ENCODE data around the gene SPEM1. TPM values are rescaled to one million over a fixed set of nuclear protein-coding genes. Genes with fewer than 3 reads are reported as not detected.

Gene SPEM1
- total and polyA plus RNA-seq, 2 of the 13 experiments (the other 11 are each of a cell fraction or from before 2014, with no cell fraction given), result not detected

DNA sequence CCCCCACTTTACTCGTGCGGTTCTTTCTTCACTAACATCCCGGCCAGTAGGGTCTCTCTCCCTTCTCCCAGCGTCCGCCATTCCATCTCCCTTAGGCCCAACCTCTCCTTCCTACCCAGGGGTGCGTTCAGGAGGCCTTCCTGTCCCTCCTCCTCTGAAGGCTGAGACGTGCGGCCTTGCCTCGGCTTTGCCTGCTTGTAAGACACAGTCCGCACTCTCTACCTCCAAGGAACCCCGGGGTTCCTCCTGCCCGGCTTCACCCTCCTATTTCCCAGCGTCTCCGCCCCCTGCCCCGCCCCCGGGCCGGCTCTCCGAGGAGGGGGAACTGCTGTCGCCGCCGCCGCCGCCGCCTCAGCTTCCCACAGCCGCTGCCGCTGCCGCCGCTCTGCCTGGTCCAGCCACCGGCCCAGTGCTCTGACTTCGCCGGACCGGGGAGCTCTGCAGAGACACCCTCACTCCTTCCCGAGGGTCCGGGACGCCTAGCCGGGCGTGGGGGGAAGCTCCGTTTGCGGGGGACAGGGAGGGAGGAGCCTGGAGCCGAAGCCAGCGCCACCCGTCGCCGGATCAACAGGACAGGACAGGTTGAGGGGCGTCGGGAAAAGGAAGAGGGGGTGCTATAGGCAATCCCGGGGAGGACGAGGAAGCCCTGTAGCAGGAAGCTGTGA lies 18.0 kb downstream of the SPEM1 start:
- no TSS peak for BruUV-seq (replicated peaks)
- TF ChIP-seq RBFOX2 (IDR thresholded peaks at IDR 0.05; ENCODE audit: low read depth, low read length) (0 out of 2 replicates have a peak, but pooled peaks have one; percentile 28), AGO2 (optimal IDR thresholded peaks at IDR 0.05; ENCODE audit: low read depth, low read length) (peak; percentile 41), ZC3H13 (CRISPR knock-in tag; IDR thresholded peaks at IDR 0.05) (peak; percentile 73), ZNF513 (CRISPR knock-in tag; conservative IDR thresholded peaks at IDR 0.05) (no peak), HOXA9 (CRISPR knock-in tag; IDR thresholded peaks at IDR 0.05; ENCODE audit: borderline replicate concordance) (no peak), ZNF709 (CRISPR knock-in tag; IDR thresholded peaks at IDR 0.05) (no peak), MTA3 (CRISPR knock-in tag; IDR thresholded peaks at IDR 0.05) (no peak), HOXA7 (CRISPR knock-in tag; IDR thresholded peaks at IDR 0.05) (no peak), ZBTB38 (CRISPR knock-in tag; IDR thresholded peaks at IDR 0.05) (peak; percentile 16; the same call in 1 of the 2 replicates)
- TF ChIP-seq, protein P1, sequence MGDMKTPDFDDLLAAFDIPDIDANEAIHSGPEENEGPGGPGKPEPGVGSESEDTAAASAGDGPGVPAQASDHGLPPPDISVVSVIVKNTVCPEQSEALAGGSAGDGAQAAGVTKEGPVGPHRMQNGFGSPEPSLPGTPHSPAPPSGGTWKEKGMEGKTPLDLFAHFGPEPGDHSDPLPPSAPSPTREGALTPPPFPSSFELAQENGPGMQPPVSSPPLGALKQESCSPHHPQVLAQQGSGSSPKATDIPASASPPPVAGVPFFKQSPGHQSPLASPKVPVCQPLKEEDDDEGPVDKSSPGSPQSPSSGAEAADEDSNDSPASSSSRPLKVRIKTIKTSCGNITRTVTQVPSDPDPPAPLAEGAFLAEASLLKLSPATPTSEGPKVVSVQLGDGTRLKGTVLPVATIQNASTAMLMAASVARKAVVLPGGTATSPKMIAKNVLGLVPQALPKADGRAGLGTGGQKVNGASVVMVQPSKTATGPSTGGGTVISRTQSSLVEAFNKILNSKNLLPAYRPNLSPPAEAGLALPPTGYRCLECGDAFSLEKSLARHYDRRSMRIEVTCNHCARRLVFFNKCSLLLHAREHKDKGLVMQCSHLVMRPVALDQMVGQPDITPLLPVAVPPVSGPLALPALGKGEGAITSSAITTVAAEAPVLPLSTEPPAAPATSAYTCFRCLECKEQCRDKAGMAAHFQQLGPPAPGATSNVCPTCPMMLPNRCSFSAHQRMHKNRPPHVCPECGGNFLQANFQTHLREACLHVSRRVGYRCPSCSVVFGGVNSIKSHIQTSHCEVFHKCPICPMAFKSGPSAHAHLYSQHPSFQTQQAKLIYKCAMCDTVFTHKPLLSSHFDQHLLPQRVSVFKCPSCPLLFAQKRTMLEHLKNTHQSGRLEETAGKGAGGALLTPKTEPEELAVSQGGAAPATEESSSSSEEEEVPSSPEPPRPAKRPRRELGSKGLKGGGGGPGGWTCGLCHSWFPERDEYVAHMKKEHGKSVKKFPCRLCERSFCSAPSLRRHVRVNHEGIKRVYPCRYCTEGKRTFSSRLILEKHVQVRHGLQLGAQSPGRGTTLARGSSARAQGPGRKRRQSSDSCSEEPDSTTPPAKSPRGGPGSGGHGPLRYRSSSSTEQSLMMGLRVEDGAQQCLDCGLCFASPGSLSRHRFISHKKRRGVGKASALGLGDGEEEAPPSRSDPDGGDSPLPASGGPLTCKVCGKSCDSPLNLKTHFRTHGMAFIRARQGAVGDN (CRISPR knock-in tag; IDR thresholded peaks at IDR 0.05), result peak; percentile 8; the same call in 1 of the 2 replicates
- Histone ChIP-seq H3K36me3 (replicated peaks in 1 of 2; ENCODE audit: control insufficient read depth in 1 of 2, insufficient read depth in 2 of 2, low read length in 2 of 2) (no peaks in the 10 kb centered on the region), H3K79me2 (ENCODE audit: insufficient read depth, low read length) (no peaks in the 10 kb centered on the region), H3K9me3 (ENCODE audit: low read length) (no peaks in the 10 kb centered on the region), H3K9ac (ENCODE audit: insufficient read depth, low read depth, low read length) (no peak overlapping the region), H3K4me2 (ENCODE audit: low read depth, low read length) (no peak overlapping the region), H3K4me3 (replicated peaks in 1 of 3; ENCODE audit: insufficient read depth in 1 of 3, low read depth in 2 of 3, low read length in 3 of 3) (no peak overlapping the region), H3K27ac (ENCODE audit: extremely low read length, insufficient read depth, low read length) (no peak overlapping the region), H3K4me1 (ENCODE audit: insufficient read depth, low read length) (peaks cover 49% of the 10 kb centered on the region), H3K27me3 (ENCODE audit: control insufficient read depth in 1 of 2, insufficient read depth in 2 of 2, low read length in 2 of 2) (peaks cover 4 to 19% of the 10 kb centered on the region in 2 experiments; a peak in 4 of 5 replicates), H4K20me1 (ENCODE audit: insufficient read depth, low read length) (no peaks in the 10 kb centered on the region), H2AFZ (ENCODE audit: low read length) (no peak overlapping the region)
- ChIA-PET CTCF (ENCODE audit: low intra/inter-chr PET ratio, low total read pairs) (interaction anchor here (2.1 kb wide), 1 partner anchor 82 kb away, joined by 11 read pairs; no protein-coding TSS in a partner anchor), POLR2A (no interaction called here)
- intact Hi-C loops (cut with micrococcal nuclease; ENCODE audit: unreplicated experiment) (loop anchor here (2.0 kb wide), 1 partner anchor 77 kb away; no protein-coding TSS in a partner anchor), in situ Hi-C loops (cut with HindIII; ENCODE audit: extremely low pct_ligation_motif_present, low pct_unique_long_range_greater_than_20kb) (loop anchor here (5.0 kb wide), 2 partner anchors 39 to 81 kb away; partner anchors contain the start of genes TMEM95 and ZBTB4)
- FAIRE-seq, result no peak
- 86% methylated on average over 48 of the region's 48 CpGs for WGBS (ENCODE audit: low lambda C conversion rate)
- DNase-seq (ENCODE audit: low spot score), result no peak
- ATAC-seq, result no peak
